PFSK-1 (cell line): ENCODE results near the gene ECM1. TPM values are rescaled to one million over a fixed set of nuclear protein-coding genes. Genes with fewer than 3 reads are reported as not detected.

Source experiments
- FOXP2 ChIP-seq: optimal IDR thresholded peaks from 2 replicates; pipeline ENCODE3; 2011; ENCODE audit warnings: borderline replicate concordance, control low read depth, inconsistent platforms; ENCODE audit not compliant: insufficient read depth; ENCODE audit errors: extremely low read length, extremely low read depth
- POLR2AphosphoS5 ChIP-seq: IDR thresholded peaks from 2 replicates; pipeline ENCODE4 v1.6.1; 2012; ENCODE audit warnings: low read depth, mild to moderate bottlenecking, control low read depth, low read length, moderate library complexity
- REST ChIP-seq, 2 experiments: IDR thresholded peaks; 2 replicates each; pipeline versions ENCODE4 v1.6.1 to v1.8.0; 2011 to 2012; ENCODE audit warnings: low read depth in 2 of 2, low read length in 2 of 2, control low read depth in 1 of 2, inconsistent platforms in 1 of 2, mild to moderate bottlenecking in 1 of 2, moderate library complexity in 1 of 2; ENCODE audit not compliant: insufficient read depth in 1 of 2
- SIN3A ChIP-seq: IDR thresholded peaks from 2 replicates; pipeline ENCODE4 v1.6.1; 2012; ENCODE audit warnings: mild to moderate bottlenecking, low read length, moderate library complexity, borderline replicate concordance; ENCODE audit not compliant: insufficient read depth
- TAF1 ChIP-seq: IDR thresholded peaks from 2 replicates; pipeline ENCODE4 v1.6.1; 2012; ENCODE audit warnings: low read length, control low read depth, borderline replicate concordance; ENCODE audit not compliant: insufficient read depth
- polyA plus RNA-seq: library from polyadenylated mRNA; unstranded; fragments of >200 nt; gene quantifications from one replicate; pipeline ENCODE4 v1.2.1, GENCODE V29; 2012; ENCODE audit warnings: low read depth, missing spikeins; ENCODE audit not compliant: insufficient read length

ECM1 gene
- polyA plus RNA-seq, result 43.6 TPM

GRCh38 chr1:150507912-150508864 is at the start of gene ECM1:
TSS of gene ECM1 (plus strand) at chr1:150508109. CDS start at chr1:150508210, 101 bp downstream.
- TF ChIP-seq REST (IDR thresholded peaks at IDR 0.05; ENCODE audit: insufficient read depth in 1 of 2, low read depth in 2 of 2, low read length in 2 of 2) (no peak), TAF1 (peak; percentile 57; the same call in 1 of the 2 replicates), POLR2AphosphoS5 (peak; percentile 87), FOXP2 (no peak), SIN3A (peak; percentile 87; the same call in 1 of the 2 replicates)

- TF ChIP-seq POLR2AphosphoS5, result no peak
- no peak for TF ChIP-seq FOXP2
- no peak for TF ChIP-seq TAF1
- no peak for TF ChIP-seq SIN3A
- no peak for TF ChIP-seq REST (IDR thresholded peaks at IDR 0.05; ENCODE audit: insufficient read depth in 1 of 2, low read depth in 2 of 2, low read length in 2 of 2)
Measured at GRCh38 chr1:150464422-150464826, 43.5 kb upstream of the ECM1 start.

DNA sequence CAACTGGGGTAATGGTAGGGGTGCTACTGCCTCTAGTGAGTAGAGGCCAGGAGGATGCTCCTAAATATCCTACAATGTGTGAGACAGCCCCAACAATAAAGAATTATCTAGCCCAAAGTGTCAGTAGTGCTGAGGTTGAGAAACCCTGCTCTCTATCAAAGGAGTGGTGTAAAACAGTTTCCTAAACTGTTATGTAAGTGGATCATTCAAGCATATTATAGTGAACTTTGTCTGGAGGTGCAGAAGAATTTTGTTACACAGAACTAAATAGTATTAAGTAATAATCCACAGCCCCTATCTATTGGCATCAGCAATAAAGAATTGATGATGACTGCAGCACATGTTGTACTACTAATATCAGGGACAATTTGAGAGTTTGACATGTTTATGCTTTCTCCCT is 40.9 kb upstream of the ECM1 start:
- TF ChIP-seq POLR2AphosphoS5 (no peak), SIN3A (no peak), REST (IDR thresholded peaks at IDR 0.05; ENCODE audit: insufficient read depth in 1 of 2, low read depth in 2 of 2, low read length in 2 of 2) (no peak), TAF1 (no peak), FOXP2 (no peak)

DNA sequence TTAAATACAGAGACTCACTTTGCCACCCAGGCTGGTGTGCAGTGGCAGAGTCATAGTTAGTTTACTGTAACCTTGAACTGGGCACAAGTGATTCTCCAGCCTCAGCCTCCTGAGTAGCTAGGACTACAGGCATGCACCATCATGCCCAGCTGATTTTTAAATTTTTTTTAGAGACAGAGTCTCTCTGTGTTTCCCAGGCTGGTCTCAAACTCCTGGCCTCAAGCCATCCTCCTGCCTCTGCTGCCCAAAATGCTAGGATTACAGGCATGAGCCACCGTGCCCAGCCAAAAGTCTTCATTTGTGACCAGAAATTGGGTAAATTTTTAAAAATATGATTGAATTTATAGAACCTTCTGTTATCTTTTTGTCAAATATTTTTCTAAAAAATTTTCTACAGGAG is 38.6 kb upstream of the ECM1 start:
- TF ChIP-seq TAF1 (no peak), FOXP2 (no peak), REST (IDR thresholded peaks at IDR 0.05; ENCODE audit: insufficient read depth in 1 of 2, low read depth in 2 of 2, low read length in 2 of 2) (no peak), POLR2AphosphoS5 (no peak), SIN3A (no peak)
